Mucosa of descending colon (tissue), 3 donors: ENCODE measurements around the gene SDK1. TPM values are rescaled to one million over a fixed set of nuclear protein-coding genes. Genes with fewer than 3 reads are reported as not detected.

Source experiments
- ATAC-seq: fragments of 200-7000 bp; cut with Tn5 transposase; one replicate; pipeline ENCODE4 v1.9.1; 2020; ENCODE audit warnings: mild to moderate bottlenecking, moderate library complexity
- DNase-seq, 3 donors: peaks; one replicate each; pipeline ENCODE4 v3.0.0-alpha.2; 2020
- H3K36me3 ChIP-seq: fragments of 200-600 bp; one replicate; pipeline ENCODE4 v1.8.0; 2021; ENCODE audit warnings: low read depth, mild to moderate bottlenecking
- H3K4me1 ChIP-seq: fragments of 200-600 bp; one replicate; pipeline ENCODE4 v1.8.0; 2021; ENCODE audit warnings: low read depth, mild to moderate bottlenecking
- H3K4me3 ChIP-seq: fragments of 200-600 bp; one replicate; pipeline ENCODE4 v1.8.0; 2021; ENCODE audit warnings: mild to moderate bottlenecking
- H3K9me3 ChIP-seq: fragments of 200-600 bp; one replicate; pipeline ENCODE4 v1.8.0; 2021; ENCODE audit warnings: mild to moderate bottlenecking
- intact Hi-C, 2 donors: fragments of 100-400 bp; cut with DNase I in 1 of 2; cut with micrococcal nuclease in 1 of 2; formaldehyde crosslinking; loops; one replicate each; pipeline versions ENCODE4 v1.11.0 to v1.11.1; 2022; cut with DNase I, micrococcal nuclease
- total RNA-seq, 3 donors: library from RNA; stranded (reverse); fragmentation: NEBNext Ultra II Directional in 2 of 3; extraction: Animal tissue kit (Norgen Biotek cat#: 25700) in 2 of 3; gene quantifications; one replicate each; pipeline versions ENCODE4 v1.2.1 to v1.2.4, GENCODE V29; 2021 to 2023
- TF ChIP-seq, protein P1 (sequence below): fragments of 200-600 bp; IDR thresholded peaks from one replicate; pipeline ENCODE4 v1.8.0; 2022; ENCODE audit warnings: antibody characterized with exemption, mild to moderate bottlenecking
- donor health status: DM: no; HTN: no; CAD: no; lungs with moderate emphysema.
- donor health status: DM: no; HTN: no; CAD: no.
- donor health status: DM: no; HTN: yes; CAD: no.

The SDK1 gene
- total RNA-seq, 3 donors from 2014 or later, result 2.7 to 20.2 (median 4.2) TPM

DNA sequence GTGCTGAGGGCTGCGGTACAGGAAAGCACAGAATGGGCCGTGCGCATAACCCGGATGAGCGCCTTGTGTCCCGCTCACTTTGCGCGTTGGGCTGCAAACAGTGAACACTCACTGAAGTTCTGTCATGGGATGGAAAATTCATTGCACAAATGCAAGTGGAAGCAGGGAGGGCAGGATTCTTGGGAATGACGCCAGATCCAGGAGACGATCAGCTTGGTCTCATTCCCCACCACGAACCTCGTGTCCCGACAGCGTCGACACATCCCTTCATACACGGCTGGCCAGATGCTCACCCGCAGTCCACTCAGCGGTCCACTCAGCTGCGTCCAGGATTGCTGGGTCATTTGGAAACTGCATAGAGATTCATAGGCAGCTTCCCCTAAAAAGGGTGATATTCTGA is 607.1 kb downstream of the SDK1 start:
- intact Hi-C loops, result no loop called here
- ATAC-seq (no peak), DNase-seq (no peak)
- no peak overlapping the region for H3K4me3 ChIP-seq
- TF ChIP-seq, protein P1, sequence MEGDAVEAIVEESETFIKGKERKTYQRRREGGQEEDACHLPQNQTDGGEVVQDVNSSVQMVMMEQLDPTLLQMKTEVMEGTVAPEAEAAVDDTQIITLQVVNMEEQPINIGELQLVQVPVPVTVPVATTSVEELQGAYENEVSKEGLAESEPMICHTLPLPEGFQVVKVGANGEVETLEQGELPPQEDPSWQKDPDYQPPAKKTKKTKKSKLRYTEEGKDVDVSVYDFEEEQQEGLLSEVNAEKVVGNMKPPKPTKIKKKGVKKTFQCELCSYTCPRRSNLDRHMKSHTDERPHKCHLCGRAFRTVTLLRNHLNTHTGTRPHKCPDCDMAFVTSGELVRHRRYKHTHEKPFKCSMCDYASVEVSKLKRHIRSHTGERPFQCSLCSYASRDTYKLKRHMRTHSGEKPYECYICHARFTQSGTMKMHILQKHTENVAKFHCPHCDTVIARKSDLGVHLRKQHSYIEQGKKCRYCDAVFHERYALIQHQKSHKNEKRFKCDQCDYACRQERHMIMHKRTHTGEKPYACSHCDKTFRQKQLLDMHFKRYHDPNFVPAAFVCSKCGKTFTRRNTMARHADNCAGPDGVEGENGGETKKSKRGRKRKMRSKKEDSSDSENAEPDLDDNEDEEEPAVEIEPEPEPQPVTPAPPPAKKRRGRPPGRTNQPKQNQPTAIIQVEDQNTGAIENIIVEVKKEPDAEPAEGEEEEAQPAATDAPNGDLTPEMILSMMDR, result no peak
- no peaks in the 10 kb centered on the region for H3K4me1 ChIP-seq
- no peaks in the 10 kb centered on the region for H3K9me3 ChIP-seq
- H3K36me3 ChIP-seq, result no peaks in the 10 kb centered on the region

DNA sequence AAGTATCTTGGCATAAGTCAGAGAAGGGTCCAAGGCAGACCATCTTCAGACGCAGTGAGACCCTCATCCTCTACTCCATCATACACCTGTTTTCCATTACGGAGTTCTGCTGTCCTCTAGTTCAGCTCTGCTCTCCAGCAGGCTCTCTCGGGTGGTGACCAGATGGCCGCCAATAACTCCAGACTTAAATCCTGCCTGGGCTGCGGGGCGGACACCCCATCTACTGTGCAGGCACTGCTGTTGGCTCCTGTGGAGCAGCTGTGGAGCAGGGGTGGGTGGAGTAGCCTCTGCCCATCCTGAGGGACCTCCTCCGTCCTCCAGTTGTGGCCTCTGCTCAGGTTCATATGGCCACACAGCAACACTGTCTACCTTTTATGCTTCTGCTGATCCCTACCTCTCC is 608.1 kb downstream of the SDK1 start:
- no peaks in the 10 kb centered on the region for H3K9me3 ChIP-seq
- intact Hi-C loops, result no loop called here
- ATAC-seq (no peak), DNase-seq (no peak)
- no peaks in the 10 kb centered on the region for H3K4me1 ChIP-seq
- H3K4me3 ChIP-seq, result no peak overlapping the region
- H3K36me3 ChIP-seq, result no peaks in the 10 kb centered on the region
- TF ChIP-seq, protein P1, result no peak

DNA sequence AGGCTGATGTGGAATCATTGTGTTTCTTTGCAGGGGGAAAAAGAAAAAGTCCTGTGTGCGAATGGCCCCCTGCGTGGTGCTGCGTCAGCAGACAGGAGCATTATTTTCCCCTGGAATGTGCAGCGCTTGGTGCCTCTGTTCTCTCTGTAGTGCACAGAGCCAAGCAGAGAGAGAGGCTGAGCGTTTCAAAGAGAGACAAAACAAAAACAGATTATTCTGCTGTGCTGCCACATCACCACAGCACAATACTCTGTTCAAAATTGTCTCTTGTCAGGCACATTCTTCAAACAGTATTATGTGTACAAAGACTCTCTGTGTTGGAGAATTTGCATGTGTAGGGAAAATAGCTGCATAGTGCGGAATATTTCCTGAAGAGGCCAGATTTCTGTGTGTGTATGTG is 609.0 kb downstream of the SDK1 start:
- Histone ChIP-seq H3K36me3 (no peaks in the 10 kb centered on the region), H3K4me3 (no peak overlapping the region), H3K4me1 (no peaks in the 10 kb centered on the region), H3K9me3 (no peaks in the 10 kb centered on the region)
- DNase-seq, result no peak
- TF ChIP-seq, protein P1, result no peak
- intact Hi-C loops, result no loop called here
- no peak for ATAC-seq

DNA sequence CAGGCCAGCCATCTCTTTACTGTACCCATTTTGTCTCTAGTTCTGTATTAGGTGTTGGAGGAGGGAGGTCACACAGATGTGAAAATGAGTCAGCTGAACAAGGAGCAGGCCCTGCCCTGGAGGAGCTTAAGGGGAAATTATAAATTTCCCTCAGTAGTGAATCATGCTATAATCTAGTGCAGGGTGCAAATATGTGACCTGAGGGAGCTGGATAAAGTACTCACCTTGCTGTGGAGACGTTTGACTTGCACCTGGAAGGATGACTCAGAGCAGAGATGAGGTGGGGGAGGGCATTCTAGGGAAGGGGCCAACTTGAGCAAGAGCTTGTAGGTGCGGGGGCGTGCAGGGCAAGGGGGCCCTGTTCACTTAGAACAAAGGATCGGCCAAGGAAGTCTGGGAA is 610.6 kb downstream of the SDK1 start:
- Histone ChIP-seq H3K4me3 (no peak overlapping the region), H3K36me3 (no peaks in the 10 kb centered on the region), H3K9me3 (no peaks in the 10 kb centered on the region), H3K4me1 (no peaks in the 10 kb centered on the region)
- ATAC-seq (no peak), DNase-seq (no peak)
- intact Hi-C loops, result no loop called here
- TF ChIP-seq, protein P1, result no peak

DNA sequence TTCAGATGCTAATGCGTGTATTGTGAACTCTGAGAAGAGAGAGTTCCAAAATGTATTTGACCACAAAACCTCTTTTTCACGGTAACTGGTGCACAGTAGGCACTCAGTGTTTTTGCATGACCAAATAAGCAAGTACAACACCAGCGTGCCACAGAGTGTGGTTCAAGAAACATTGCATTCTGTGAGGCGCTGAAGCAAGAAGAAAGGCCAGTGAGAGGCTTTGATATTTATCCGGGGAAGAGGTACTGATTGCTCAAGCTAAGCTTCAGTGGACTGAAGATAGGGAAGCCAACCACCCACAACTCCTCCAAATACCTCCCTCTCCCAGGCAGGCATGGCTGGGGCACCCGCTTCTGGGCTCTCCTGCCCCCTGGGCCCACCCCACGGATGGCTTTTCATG is 611.2 kb downstream of the SDK1 start:
- Histone ChIP-seq H3K4me1 (no peaks in the 10 kb centered on the region), H3K9me3 (no peaks in the 10 kb centered on the region), H3K36me3 (no peaks in the 10 kb centered on the region), H3K4me3 (no peak overlapping the region)
- TF ChIP-seq, protein P1, result no peak
- intact Hi-C loops, result no loop called here
- ATAC-seq, result no peak
- no peak for DNase-seq
